AG10803 (cell line): ENCODE measurements around the gene NSMCE1.
A peak's percentile ranks its signal among the peaks of the same experiment; 100 is the strongest.

Source experiments
- DNase-seq: peaks from one replicate; pipeline ENCODE4 v3.0.0; 2010; ENCODE audit warnings: low read depth
- H3K4me3 ChIP-seq: 2 replicates; pipeline ENCODE4 v1.5.1; 2011; ENCODE audit warnings: mild to moderate bottlenecking, low read length, control low read depth
- TF ChIP-seq, protein P1 (sequence below): conservative IDR thresholded peaks from 2 replicates; pipeline ENCODE4 v1.5.1; 2011; ENCODE audit warnings: mild to moderate bottlenecking, low read length, control low read depth, inconsistent platforms

Gene NSMCE1

DNA sequence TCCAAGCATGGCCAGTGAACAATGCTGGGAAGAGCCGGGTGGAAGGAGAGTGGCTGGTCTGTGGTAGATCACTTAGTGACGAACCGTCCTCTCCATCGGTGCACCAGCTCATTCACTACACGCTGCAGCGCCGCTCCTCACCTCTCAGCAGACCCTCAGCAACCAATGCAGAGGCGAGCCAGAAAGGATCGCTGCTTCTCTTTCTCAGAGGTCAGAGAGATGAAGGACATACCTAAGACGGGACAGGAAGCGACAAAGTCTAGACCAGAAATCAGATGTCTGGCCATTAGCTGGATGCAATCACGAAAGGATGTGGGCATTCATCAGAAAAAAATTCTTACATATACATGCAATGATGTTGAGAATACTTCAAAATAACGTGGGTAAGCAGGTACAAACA lies 26.9 kb downstream of the NSMCE1 start:
- TF ChIP-seq, protein P1, sequence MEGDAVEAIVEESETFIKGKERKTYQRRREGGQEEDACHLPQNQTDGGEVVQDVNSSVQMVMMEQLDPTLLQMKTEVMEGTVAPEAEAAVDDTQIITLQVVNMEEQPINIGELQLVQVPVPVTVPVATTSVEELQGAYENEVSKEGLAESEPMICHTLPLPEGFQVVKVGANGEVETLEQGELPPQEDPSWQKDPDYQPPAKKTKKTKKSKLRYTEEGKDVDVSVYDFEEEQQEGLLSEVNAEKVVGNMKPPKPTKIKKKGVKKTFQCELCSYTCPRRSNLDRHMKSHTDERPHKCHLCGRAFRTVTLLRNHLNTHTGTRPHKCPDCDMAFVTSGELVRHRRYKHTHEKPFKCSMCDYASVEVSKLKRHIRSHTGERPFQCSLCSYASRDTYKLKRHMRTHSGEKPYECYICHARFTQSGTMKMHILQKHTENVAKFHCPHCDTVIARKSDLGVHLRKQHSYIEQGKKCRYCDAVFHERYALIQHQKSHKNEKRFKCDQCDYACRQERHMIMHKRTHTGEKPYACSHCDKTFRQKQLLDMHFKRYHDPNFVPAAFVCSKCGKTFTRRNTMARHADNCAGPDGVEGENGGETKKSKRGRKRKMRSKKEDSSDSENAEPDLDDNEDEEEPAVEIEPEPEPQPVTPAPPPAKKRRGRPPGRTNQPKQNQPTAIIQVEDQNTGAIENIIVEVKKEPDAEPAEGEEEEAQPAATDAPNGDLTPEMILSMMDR: no peak
- no peak overlapping the region for H3K4me3 ChIP-seq
- no peak for DNase-seq

DNA sequence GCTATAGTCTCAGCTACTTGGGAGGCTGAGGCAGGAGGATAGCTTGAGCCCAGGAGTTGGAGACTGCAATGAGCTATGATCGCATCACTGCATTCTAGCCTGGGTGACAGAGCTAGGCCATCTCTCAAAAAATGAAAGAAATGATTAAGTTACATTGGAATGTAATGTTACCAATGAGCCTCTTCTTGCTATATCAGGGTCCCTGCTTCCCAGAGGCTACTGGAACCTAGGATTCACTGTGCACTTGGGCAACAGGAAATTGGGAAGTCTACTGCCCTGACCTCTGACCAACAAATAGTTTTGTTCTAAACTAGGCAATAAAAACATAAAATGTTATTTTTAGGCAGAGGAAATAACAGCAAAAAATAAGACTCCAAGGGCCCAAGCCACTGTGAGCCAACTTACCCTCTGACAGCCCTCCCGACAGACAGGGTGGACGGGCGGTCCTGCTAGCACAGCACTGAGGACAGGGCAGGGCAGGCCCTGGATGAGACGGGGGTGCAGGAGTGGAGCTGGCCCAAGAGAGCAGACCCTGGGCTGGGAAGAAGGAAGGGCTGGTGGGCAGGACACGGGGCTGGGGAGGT lies 27.5 kb downstream of the NSMCE1 start:
- peak; percentile 83 for DNase-seq
- no peak overlapping the region for H3K4me3 ChIP-seq
- TF ChIP-seq, protein P1: no peak

DNA sequence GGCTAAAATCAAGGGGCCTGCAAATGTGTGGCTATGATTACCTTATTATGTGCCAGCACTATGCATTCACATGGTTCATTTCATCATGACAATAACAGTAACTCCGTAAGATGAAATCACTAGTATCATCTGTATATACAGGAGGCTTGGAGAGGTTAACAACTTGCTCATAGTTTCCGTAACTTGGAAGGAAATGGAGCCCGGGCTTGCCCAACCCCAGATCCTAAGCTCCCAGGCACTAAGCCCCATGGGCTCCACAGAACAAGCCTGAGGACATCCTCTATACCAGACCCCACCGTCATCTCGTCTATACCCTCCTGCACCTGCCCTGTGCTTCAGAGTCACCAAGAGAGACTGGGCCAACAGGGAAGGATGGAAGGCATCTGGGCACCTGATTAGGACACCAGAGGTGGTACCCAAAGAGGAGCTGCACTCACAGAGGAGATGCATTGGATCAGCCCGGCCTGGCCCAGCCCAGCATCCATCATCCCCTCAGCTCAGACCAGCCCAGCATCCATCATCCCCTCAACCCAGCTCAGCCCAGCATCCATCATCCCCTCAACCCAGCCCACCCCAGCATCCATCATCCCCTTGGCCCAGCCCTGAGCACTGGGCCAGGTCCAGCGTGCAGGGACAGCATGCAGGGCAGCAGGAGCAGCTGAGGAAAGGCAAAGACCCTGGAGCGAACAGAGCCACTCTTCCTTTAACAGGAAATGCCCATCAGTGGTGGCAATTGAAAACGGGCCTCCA lies 28.5 kb downstream of the NSMCE1 start:
- no peak overlapping the region for H3K4me3 ChIP-seq
- DNase-seq: no peak
- TF ChIP-seq, protein P1: no peak

DNA sequence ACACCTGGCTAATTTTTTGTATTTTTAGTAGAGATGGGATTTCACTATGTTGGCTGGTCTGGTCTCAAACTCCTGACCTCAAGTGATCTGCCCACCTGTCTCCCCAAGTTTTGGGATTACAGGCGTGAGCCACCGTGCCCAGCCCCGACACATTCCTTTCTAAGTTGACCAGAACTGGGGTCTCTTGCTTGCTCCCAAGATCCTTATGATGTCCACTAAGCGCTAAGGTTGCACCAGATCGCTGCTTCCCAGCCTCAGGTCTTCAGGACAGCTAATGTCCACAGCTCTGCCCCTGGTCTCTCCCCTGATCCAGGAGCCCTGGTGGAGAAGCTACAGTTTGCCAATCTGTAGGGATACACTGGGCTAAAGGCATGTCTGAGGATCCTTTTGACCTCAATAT lies 29.5 kb downstream of the NSMCE1 start:
- TF ChIP-seq, protein P1: no peak
- H3K4me3 ChIP-seq: no peak overlapping the region
- DNase-seq: no peak

DNA sequence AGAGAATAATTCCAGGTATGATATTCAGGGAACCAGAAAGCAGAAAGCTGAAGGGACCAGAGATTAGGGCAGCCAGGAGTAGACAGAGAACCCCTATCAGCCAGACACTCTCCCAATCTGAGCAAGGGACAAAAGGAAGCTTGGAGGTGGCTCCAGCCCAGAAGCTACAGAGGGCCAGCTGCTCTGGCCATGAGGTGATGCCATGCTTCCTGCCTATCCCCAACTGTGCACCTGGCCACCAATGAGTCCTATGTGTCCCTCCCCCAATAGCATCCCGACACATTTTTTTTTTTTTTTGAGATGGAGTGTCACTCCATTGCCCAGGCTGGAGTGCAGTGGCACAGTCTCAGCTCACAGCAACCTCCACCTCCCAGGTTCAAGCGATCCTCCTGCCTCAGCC lies 30.0 kb downstream of the NSMCE1 start:
- no peak for DNase-seq
- TF ChIP-seq, protein P1: no peak
- no peak overlapping the region for H3K4me3 ChIP-seq

DNA sequence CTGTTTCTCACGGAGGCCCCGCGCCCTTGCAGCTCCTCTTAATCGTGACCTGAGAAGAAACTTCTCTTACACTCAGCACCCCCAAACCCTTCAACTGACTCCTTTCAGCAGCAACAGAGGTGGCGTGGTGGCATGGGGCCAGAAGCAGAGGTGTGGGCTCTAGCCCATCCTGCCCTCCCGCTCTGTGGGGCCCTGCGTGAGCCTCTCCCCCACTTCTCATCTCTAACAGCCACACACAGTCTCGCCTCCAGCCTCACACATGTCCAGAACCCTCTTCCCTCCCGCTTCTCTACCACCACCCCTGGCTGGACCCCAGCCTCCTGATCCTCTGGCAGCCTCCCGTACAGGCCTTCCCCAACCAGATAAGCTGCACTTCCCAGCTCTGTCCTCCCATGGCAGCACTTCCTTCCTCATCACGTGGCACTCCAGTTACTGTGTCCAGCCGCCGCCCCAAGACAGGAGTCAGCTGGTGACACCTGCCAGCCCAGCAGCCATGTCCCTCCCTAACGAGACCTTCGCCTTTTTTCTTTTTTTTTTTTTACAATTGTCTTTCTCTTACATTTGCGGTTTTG lies 30.5 kb downstream of the NSMCE1 start:
- TF ChIP-seq, protein P1: no peak
- no peak for DNase-seq
- no peak overlapping the region for H3K4me3 ChIP-seq
